RWPE2 (cell line): ENCODE data around the gene MTCH2.

Source experiments
- ATAC-seq: fragments of 200-7000 bp; cut with Tn5 transposase; 3 replicates; pipeline ENCODE4 v1.9.1; 2021; ENCODE audit warnings: low read depth
- DNase-seq: peaks from one replicate; pipeline ENCODE4 v3.0.0-alpha.2; 2020; ENCODE audit warnings: low spot score
- H3K27ac ChIP-seq: fragments of 450-650 bp; 2 replicates; pipeline ENCODE4 v1.5.1; 2017; ENCODE audit warnings: mild to moderate bottlenecking; ENCODE audit not compliant: poor library complexity, severe bottlenecking
- H3K27me3 ChIP-seq: fragments of 250-450 bp; sonication (Bioruptor Pico); 2 replicates; pipeline ENCODE4 v1.5.1; 2021; ENCODE audit warnings: mild to moderate bottlenecking, moderate library complexity; ENCODE audit not compliant: insufficient read depth, poor library complexity, severe bottlenecking
- H3K36me3 ChIP-seq: fragments of 250-450 bp; sonication (Bioruptor Pico); 2 replicates; pipeline ENCODE4 v1.5.1; 2020; ENCODE audit warnings: low read depth, mild to moderate bottlenecking, moderate library complexity
- H3K4me1 ChIP-seq: fragments of 250-450 bp; sonication (Bioruptor Pico); 2 replicates; pipeline ENCODE4 v1.5.1; 2021; ENCODE audit warnings: mild to moderate bottlenecking, moderate library complexity; ENCODE audit not compliant: insufficient read depth, poor library complexity, severe bottlenecking
- H3K4me3 ChIP-seq: fragments of 250-450 bp; sonication (Bioruptor Pico); 2 replicates; pipeline ENCODE4 v1.5.1; 2021; ENCODE audit warnings: mild to moderate bottlenecking, moderate library complexity; ENCODE audit not compliant: severe bottlenecking
- H3K9me3 ChIP-seq: fragments of 250-450 bp; sonication (Bioruptor Pico); 2 replicates; pipeline ENCODE4 v1.5.1; 2021; ENCODE audit warnings: mild to moderate bottlenecking, moderate library complexity; ENCODE audit not compliant: severe bottlenecking
- TF ChIP-seq, protein P1 (sequence below): fragments of 450-650 bp; IDR thresholded peaks from one replicate; pipeline ENCODE4 v1.5.1; 2017; ENCODE audit warnings: mild to moderate bottlenecking, moderate library complexity; ENCODE audit not compliant: poor library complexity, severe bottlenecking

The MTCH2 gene

GRCh38 chr11:47686151-47686550 lies 43.8 kb upstream of the MTCH2 start:
- TF ChIP-seq, protein P1, sequence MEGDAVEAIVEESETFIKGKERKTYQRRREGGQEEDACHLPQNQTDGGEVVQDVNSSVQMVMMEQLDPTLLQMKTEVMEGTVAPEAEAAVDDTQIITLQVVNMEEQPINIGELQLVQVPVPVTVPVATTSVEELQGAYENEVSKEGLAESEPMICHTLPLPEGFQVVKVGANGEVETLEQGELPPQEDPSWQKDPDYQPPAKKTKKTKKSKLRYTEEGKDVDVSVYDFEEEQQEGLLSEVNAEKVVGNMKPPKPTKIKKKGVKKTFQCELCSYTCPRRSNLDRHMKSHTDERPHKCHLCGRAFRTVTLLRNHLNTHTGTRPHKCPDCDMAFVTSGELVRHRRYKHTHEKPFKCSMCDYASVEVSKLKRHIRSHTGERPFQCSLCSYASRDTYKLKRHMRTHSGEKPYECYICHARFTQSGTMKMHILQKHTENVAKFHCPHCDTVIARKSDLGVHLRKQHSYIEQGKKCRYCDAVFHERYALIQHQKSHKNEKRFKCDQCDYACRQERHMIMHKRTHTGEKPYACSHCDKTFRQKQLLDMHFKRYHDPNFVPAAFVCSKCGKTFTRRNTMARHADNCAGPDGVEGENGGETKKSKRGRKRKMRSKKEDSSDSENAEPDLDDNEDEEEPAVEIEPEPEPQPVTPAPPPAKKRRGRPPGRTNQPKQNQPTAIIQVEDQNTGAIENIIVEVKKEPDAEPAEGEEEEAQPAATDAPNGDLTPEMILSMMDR, result no peak
- H3K4me1 ChIP-seq, result no peaks in the 10 kb centered on the region
- no peak overlapping the region for H3K4me3 ChIP-seq
- H3K27me3 ChIP-seq, result no peaks in the 10 kb centered on the region
- DNase-seq, result no peak
- no peaks in the 10 kb centered on the region for H3K9me3 ChIP-seq
- H3K27ac ChIP-seq, result no peak overlapping the region
- H3K36me3 ChIP-seq, result no peaks in the 10 kb centered on the region
- no peak for ATAC-seq

- no peak for DNase-seq
- TF ChIP-seq, protein P1, result no peak
- no peak for ATAC-seq
- Histone ChIP-seq H3K4me3 (no peak overlapping the region), H3K27me3 (no peaks in the 10 kb centered on the region), H3K9me3 (no peaks in the 10 kb centered on the region), H3K4me1 (no peaks in the 10 kb centered on the region), H3K27ac (no peak overlapping the region), H3K36me3 (no peaks in the 10 kb centered on the region)
Measured at GRCh38 chr11:47675851-47676250, 33.5 kb upstream of the MTCH2 start.

- no peak for ATAC-seq
- no peak overlapping the region for H3K27ac ChIP-seq
- TF ChIP-seq, protein P1, result no peak
Measured at GRCh38 chr11:47672283-47672730, 29.9 kb upstream of the MTCH2 start.

DNA sequence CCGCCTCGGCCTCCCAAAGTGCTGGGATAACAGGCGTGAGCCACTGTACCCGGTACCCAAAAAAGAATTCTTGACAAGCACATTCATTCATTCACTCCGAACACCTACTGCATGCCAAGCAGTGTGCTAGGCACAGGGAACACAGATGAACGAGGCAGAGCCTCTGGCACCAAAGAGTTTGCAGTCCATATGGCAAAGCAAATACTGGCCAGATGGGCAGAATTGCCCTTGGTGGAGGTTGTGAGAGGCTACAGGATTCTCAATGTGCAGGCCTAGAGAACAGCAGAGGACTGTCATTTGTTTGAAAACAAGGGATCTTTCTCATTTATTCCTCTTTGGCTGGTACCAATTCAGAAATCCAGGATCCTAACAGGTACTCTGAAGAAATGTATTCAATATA lies 27.5 kb upstream of the MTCH2 start:
- Histone ChIP-seq H3K27me3 (no peaks in the 10 kb centered on the region), H3K4me3 (no peak overlapping the region), H3K4me1 (peaks cover 3% of the 10 kb centered on the region), H3K27ac (no peak overlapping the region), H3K9me3 (no peaks in the 10 kb centered on the region), H3K36me3 (no peaks in the 10 kb centered on the region)
- DNase-seq, result no peak
- no peak for ATAC-seq
- TF ChIP-seq, protein P1, result no peak

More at GRCh38 chr11:47672283-47672730, 29.9 kb upstream of the MTCH2 start:
- DNase-seq, result no peak
- no peaks in the 10 kb centered on the region for H3K27me3 ChIP-seq
- H3K4me1 ChIP-seq, result no peaks in the 10 kb centered on the region
- H3K9me3 ChIP-seq, result no peaks in the 10 kb centered on the region
- H3K4me3 ChIP-seq, result no peak overlapping the region
- no peaks in the 10 kb centered on the region for H3K36me3 ChIP-seq

- Histone ChIP-seq H3K4me3 (no peak overlapping the region), H3K27ac (no peak overlapping the region), H3K36me3 (no peaks in the 10 kb centered on the region), H3K9me3 (no peaks in the 10 kb centered on the region), H3K4me1 (peaks cover 4% of the 10 kb centered on the region), H3K27me3 (no peaks in the 10 kb centered on the region)
- TF ChIP-seq, protein P1, result no peak
- no peak for DNase-seq
- ATAC-seq, result no peak
Measured at GRCh38 chr11:47668665-47669064, 26.3 kb upstream of the MTCH2 start.
